LNCaP clone FGC (cell line): Measurements from ENCODE around the gene AP4M1.
A peak's percentile ranks its signal among the peaks of the same experiment; 100 is the strongest.

Experiments used
- DNase-seq: peaks from one replicate; pipeline ENCODE4 v3.0.0-alpha.2; 2011; ENCODE audit warnings: low read depth
- H3K4me3 ChIP-seq: 2 replicates; pipeline ENCODE4 v1.5.1; 2011; ENCODE audit warnings: mild to moderate bottlenecking, low read depth, low read length, control low read depth
- TF ChIP-seq, protein P1 (sequence below): IDR thresholded peaks from 2 replicates; pipeline ENCODE4 v1.5.1; 2012; ENCODE audit warnings: mild to moderate bottlenecking; ENCODE audit not compliant: control insufficient read depth, insufficient read depth; ENCODE audit errors: extremely low read depth

The AP4M1 gene

DNA sequence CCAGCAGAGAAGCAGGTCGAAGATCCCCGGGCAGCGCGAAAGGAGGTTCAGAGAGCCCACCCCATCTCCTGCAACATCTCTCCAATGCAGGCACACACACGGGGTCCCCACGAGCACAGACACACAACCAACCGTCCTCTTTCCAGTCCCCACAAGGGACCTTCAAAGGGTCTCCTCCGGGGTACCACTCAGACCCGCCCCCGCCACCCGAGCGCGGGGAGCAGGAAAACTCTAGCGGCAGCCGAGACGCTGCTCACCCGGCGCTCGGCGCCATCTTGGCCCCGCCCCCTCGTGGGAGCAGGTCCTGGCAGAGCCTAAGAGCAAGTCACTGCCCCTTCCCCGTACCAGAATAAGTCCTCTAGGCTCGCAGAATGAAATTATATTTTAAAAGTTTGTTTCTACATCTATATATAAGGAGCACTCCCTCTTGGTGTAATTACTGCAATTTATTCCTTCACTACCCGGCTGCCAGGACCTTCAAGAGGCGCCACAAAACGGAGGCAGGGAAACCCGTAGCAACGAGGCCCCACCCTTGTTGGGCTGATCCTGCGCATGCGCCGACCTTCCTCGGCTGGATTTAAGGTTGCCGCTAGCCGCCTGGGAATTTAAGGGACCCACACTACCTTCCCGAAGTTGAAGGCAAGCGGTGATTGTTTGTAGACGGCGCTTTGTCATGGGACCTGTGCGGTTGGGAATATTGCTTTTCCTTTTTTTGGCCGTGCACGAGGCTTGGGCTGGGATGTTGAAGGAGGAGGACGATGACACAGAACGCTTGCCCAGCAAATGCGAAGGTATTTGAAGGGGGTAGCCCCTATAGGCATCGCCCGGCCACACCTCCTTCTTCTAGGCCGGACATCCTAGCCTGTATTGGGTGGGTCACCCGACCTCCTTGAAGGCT, 17.9 kb downstream of the AP4M1 start, which contains the start of the genes CNPY4 and TAF6:
Gene CNPY4, plus strand, starts transcription at position 563 of the 898 bp plus-strand sequence. Its CDS starts 111 bp downstream, at position 674.
Gene TAF6, minus strand, starts transcription at position 287 of the 898 bp plus-strand sequence. CDS start 5,149 bp downstream, outside the sequence.
- TF ChIP-seq, protein P1, sequence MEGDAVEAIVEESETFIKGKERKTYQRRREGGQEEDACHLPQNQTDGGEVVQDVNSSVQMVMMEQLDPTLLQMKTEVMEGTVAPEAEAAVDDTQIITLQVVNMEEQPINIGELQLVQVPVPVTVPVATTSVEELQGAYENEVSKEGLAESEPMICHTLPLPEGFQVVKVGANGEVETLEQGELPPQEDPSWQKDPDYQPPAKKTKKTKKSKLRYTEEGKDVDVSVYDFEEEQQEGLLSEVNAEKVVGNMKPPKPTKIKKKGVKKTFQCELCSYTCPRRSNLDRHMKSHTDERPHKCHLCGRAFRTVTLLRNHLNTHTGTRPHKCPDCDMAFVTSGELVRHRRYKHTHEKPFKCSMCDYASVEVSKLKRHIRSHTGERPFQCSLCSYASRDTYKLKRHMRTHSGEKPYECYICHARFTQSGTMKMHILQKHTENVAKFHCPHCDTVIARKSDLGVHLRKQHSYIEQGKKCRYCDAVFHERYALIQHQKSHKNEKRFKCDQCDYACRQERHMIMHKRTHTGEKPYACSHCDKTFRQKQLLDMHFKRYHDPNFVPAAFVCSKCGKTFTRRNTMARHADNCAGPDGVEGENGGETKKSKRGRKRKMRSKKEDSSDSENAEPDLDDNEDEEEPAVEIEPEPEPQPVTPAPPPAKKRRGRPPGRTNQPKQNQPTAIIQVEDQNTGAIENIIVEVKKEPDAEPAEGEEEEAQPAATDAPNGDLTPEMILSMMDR: no peak
- peak; percentile 83 for DNase-seq
- peak within 1 kb of the TSS; percentile 89 for H3K4me3 ChIP-seq

DNA sequence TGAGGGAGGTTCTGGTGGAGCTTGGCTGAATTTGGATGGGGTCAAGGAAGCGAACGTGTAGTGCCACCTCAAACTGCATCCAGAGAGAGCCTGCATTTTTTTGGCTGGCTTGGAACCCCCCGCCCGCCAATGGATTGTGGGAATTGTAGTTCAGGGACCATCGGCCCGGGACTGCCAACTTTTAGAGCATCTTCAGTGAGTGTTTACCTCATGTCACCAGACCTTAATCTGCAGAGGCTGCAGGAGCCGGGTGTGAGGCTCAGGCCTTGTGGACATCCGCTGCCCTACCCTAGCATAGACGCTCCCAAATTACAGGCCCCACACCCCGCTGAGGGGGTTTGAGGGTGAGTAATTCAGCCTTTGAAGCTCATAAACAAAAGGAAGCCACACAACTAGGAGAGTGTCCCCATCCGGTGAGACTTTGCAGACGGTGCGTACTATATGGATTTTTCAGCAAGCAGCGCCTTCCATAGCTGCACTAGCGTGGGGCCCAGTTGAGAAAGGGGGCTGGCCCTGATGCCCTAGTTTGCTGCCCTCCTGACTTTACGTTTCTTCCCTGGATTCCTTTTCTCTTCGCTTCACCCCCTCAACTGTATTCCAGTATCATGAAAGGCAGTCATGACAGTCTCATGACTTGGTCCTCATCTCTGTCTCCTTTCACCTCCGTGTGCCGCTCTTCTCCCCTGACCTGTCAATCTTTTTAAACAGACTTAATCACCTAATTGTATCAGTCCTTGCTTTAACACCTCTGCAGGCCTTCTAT, 18.7 kb downstream of the AP4M1 start:
- TF ChIP-seq, protein P1: no peak
- H3K4me3 ChIP-seq: peak overlapping the region; percentile 89
- DNase-seq: no peak

DNA sequence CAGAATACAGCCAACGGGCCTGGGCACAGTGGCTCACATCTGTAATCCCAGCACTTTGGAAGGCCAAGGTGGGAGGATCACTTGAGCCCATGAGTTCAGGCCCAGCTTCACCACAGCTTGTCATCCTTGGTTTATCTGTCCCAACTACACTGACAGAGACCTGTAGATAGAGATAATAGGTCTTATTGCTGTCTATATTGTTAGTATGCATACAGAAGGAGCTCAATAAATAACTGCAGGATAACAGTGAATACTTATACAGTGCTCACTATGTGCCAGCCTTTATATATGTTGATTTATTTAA, 19.2 kb downstream of the AP4M1 start:
- DNase-seq: no peak
- no peak overlapping the region for H3K4me3 ChIP-seq
- TF ChIP-seq, protein P1: no peak

DNA sequence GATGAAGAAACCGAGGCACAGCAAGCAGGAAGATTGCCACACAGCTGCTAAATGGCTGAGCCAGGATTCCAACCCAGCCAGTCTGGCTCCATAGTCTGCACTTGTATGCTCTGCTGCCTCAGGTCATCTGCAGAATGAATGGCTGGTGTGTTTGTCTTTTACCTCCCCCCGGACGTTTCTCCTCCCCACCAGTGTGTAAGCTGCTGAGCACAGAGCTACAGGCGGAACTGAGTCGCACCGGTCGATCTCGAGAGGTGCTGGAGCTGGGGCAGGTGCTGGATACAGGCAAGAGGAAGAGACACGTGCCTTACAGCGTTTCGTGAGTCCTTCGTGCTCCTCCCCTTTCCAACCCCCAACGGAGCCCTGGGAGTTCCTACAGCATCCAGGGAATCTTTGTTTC, 20.6 kb downstream of the AP4M1 start:
- H3K4me3 ChIP-seq: no peak overlapping the region
- TF ChIP-seq, protein P1: no peak
- no peak for DNase-seq

DNA sequence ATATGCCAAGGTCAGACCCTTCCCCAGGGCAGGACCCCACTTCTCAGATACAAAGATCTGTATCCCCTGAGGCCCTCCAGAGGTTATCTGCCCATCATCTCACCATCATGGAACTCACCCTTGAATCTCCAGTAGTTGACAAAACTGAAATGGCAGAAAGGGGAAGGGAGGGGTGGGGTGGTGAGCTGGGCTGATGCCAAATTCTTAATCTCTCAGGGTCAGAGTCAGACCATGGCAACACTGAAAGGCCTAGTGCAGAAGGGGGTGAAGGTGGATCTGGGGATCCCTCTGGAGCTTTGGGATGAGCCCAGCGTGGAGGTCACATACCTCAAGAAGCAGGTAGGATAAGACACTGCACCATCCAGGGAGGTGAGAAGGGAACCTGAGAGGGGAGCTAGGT, 21.1 kb downstream of the AP4M1 start:
- DNase-seq: no peak
- H3K4me3 ChIP-seq: no peak overlapping the region
- TF ChIP-seq, protein P1: no peak

DNA sequence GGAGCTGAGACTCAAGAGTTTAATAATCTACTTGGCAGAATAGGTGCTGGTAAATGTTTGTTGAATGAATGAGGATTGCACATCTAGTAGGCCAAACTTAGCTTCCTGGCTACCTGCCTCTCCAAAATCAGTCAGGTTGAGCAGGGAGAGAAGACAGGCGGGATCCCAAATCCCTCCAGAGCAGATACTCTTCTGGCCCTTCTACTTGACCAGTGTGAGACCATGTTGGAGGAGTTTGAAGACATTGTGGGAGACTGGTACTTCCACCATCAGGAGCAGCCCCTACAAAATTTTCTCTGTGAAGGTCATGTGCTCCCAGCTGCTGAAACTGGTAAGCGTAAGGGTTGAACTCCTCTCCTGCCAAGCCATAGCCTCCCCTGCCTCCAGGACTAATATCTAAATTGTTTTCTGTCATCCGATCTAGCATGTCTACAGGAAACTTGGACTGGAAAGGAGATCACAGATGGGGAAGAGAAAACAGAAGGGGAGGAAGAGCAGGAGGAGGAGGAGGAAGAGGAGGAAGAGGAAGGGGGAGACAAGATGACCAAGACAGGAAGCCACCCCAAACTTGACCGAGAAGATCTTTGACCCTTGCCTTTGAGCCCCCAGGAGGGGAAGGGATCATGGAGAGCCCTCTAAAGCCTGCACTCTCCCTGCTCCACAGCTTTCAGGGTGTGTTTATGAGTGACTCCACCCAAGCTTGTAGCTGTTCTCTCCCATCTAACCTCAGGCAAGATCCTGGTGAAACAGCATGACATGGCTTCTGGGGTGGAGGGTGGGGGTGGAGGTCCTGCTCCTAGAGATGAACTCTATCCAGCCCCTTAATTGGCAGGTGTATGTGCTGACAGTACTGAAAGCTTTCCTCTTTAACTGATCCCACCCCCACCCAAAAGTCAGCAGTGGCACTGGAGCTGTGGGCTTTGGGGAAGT, 23.1 kb downstream of the AP4M1 start:
- no peak overlapping the region for H3K4me3 ChIP-seq
- TF ChIP-seq, protein P1: no peak

More for the DNA sequence above, 23.1 kb downstream of the AP4M1 start:
- no peak for DNase-seq
